Activated CD8-positive, alpha-beta T cell treated with anti-CD3 and anti-CD28 coated beads, Interleukin-2, amount 10 ng/mL, durations not matched to agents 7 days and 5 days (primary cell): ENCODE results near the gene SARDH. TPM values are rescaled to one million over a fixed set of nuclear protein-coding genes. Genes with fewer than 3 reads are reported as not detected.
"Not testable (repeated sequence)": the region's sequence is repeated elsewhere in the genome, so short reads cannot be mapped to it uniquely, and the experiment has no call there.

Experiments used
- ATAC-seq: fragments of 150-1000 bp; cut with Tn5 transposase; one replicate; pipeline ENCODE4 v1.10.0; 2021; ENCODE audit warnings: moderate library complexity
- CTCF ChIA-PET: fragments of 350-600 bp; sonication (Branson Sonifier 250); formaldehyde crosslinking; loops from one replicate; lab custom pipeline; 2021; ENCODE audit warnings: antibody characterized with exemption; lab: Charles Lee
- POLR2A ChIA-PET: fragments of 350-600 bp; sonication (Branson Sonifier 250); formaldehyde crosslinking; loops from one replicate; lab custom pipeline; 2021; ENCODE audit warnings: antibody characterized with exemption; lab: Charles Lee
- DNase-seq: peaks from one replicate; pipeline ENCODE4 v3.0.0-alpha.2; 2020
- H3K27ac Mint-ChIP-seq: one replicate; pipeline ENCODE4 v1.8.0; 2021; ENCODE audit warnings: mild to moderate bottlenecking, mixed read lengths
- H3K27me3 Mint-ChIP-seq: one replicate; pipeline ENCODE4 v1.8.0; 2021; ENCODE audit warnings: low read depth, mixed read lengths
- H3K36me3 Mint-ChIP-seq: one replicate; pipeline ENCODE4 v1.8.0; 2021; ENCODE audit warnings: low read depth, mixed read lengths
- H3K4me1 Mint-ChIP-seq: one replicate; pipeline ENCODE4 v1.8.0; 2021; ENCODE audit warnings: low read depth, mixed read lengths
- H3K4me3 Mint-ChIP-seq: one replicate; pipeline ENCODE4 v1.8.0; 2021; ENCODE audit warnings: mild to moderate bottlenecking, mixed read lengths
- H3K9me3 Mint-ChIP-seq: one replicate; pipeline ENCODE4 v1.8.0; 2022; ENCODE audit warnings: mixed read lengths; ENCODE audit not compliant: insufficient read depth
- total RNA-seq, 2 experiments: library from RNA; stranded (reverse); gene quantifications; one replicate each; pipeline ENCODE4 v1.2.3, GENCODE V29; 2021

SARDH gene
- total RNA-seq, 2 experiments from 2014 or later, result 3.0 to 3.4 TPM

DNA sequence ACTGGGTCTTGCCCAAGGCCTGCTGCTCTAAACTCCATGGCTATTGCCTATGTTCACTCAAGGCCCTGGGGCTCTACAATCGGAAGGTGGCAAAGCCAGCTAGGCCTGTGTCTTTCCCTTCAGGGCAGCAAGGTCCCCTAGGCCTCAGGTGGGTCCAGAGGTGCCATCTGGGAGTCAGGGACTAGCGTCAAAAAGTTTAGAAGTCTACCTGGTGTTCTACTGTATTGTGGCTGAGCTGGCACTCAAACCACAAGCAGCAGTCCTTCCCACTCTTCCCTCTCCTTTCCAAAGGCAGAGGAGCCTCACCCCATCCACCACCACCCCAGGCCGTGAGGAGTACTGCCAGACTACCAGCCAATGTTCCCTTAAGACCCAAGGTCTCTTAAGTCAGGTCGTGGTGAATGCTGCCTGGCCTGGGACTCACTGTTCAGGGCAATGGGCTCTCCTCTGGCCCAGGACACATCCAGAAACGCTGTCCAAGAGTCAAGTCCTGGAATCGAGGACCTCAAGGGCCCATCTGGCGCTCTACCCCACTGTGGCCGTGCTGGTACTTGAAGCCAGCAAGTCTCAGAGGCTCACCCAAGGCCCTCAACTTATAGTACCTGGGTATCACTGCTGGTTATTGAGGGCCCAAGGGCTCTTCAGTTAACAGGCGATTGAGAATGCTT, 13.0 kb upstream of the SARDH start:
- ChIA-PET CTCF (no interaction called here), POLR2A (no interaction called here)
- no peaks in the 10 kb centered on the region for H3K36me3 Mint-ChIP-seq
- H3K9me3 Mint-ChIP-seq, result no peaks in the 10 kb centered on the region
- peaks cover 54% of the 10 kb centered on the region for H3K27me3 Mint-ChIP-seq
- peaks cover 9% of the 10 kb centered on the region for H3K4me1 Mint-ChIP-seq
- DNase-seq, result no peak
- ATAC-seq, result no peak
- no peak overlapping the region for H3K4me3 Mint-ChIP-seq
- H3K27ac Mint-ChIP-seq, result no peak overlapping the region

- ChIA-PET POLR2A (no interaction called here), CTCF (no interaction called here)
- H3K4me3 Mint-ChIP-seq, result no peak overlapping the region
- ATAC-seq (no peak), DNase-seq (no peak)
- peaks cover 29% of the 10 kb centered on the region for H3K27me3 Mint-ChIP-seq
- no peak overlapping the region for H3K27ac Mint-ChIP-seq
- H3K4me1 Mint-ChIP-seq, result peaks cover 3% of the 10 kb centered on the region
- H3K36me3 Mint-ChIP-seq, result no peaks in the 10 kb centered on the region
- H3K9me3 Mint-ChIP-seq, result no peaks in the 10 kb centered on the region
These were observed 9.2 kb upstream of the SARDH start for GRCh38 chr9:133747309-133747708.

GRCh38 chr9:133744528-133744927, 6.4 kb upstream of the SARDH start:
- H3K4me3 Mint-ChIP-seq, result not testable (repeated sequence)

GRCh38 chr9:133742849-133743444, 4.8 kb upstream of the SARDH start:
- ChIA-PET CTCF (interaction anchor here (0.6 to 2.3 kb wide), 24 partner anchors 10 to 252 kb away, joined by 3 to 18 read pairs (median 4); no protein-coding TSS in a partner anchor), POLR2A (no interaction called here)
- no peaks in the 10 kb centered on the region for H3K36me3 Mint-ChIP-seq
- DNase-seq (peak; percentile 84), ATAC-seq (peak; percentile 82)
- no peak overlapping the region for H3K27ac Mint-ChIP-seq
- H3K27me3 Mint-ChIP-seq, result peaks cover 11% of the 10 kb centered on the region
- H3K4me3 Mint-ChIP-seq, result no peak overlapping the region
- no peaks in the 10 kb centered on the region for H3K9me3 Mint-ChIP-seq
- peaks cover 11% of the 10 kb centered on the region for H3K4me1 Mint-ChIP-seq

More at GRCh38 chr9:133744528-133744927, 6.4 kb upstream of the SARDH start:
- H3K4me1 Mint-ChIP-seq, H3K9me3 Mint-ChIP-seq, POLR2A ChIA-PET, H3K36me3 Mint-ChIP-seq, ATAC-seq, CTCF ChIA-PET, DNase-seq, H3K27ac Mint-ChIP-seq: not testable (repeated sequence)
- peaks cover 21% of the 10 kb centered on the region for H3K27me3 Mint-ChIP-seq

- POLR2A ChIA-PET, result no interaction called here
- CTCF ChIA-PET, result interaction anchor here (0.7 to 2.3 kb wide), 17 partner anchors 9 to 253 kb away, joined by 3 to 18 read pairs (median 4); no protein-coding TSS in a partner anchor
These were observed 4.1 kb upstream of the SARDH start for GRCh38 chr9:133742251-133742650.

DNA sequence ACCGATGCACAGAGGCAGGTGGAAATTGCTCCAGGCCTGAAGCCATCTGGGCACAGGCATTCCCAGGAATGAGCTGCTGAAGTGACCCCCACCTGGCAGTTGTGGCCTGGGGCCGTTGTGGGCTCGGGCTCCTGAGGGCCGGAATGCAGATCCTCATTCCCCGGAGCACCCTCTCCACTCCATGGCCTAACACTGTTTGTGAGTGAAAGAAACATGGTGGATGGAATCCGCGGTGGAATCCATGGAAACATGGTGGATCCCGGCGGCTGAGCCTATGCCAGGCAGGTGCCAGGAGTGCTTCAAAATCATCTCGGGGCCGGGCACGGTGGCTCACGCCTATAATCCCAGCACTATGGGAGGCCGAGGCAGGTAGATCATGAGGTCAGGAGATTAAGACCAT, 3.6 kb upstream of the SARDH start:
- POLR2A ChIA-PET, result no interaction called here
- Mint-ChIP-seq H3K27ac (no peak overlapping the region), H3K9me3 (no peaks in the 10 kb centered on the region), H3K4me3 (no peak overlapping the region), H3K27me3 (peaks cover 4% of the 10 kb centered on the region), H3K36me3 (no peaks in the 10 kb centered on the region), H3K4me1 (peaks cover 16% of the 10 kb centered on the region)
- ATAC-seq, result no peak
- no peak for DNase-seq
- CTCF ChIA-PET, result interaction anchor here (1.1 to 2.3 kb wide), 7 partner anchors 9 to 149 kb away, joined by 3 to 18 read pairs (median 7); no protein-coding TSS in a partner anchor

More at GRCh38 chr9:133742251-133742650, 4.1 kb upstream of the SARDH start:
- DNase-seq (no peak), ATAC-seq (no peak)
- Mint-ChIP-seq H3K36me3 (no peaks in the 10 kb centered on the region), H3K27ac (no peak overlapping the region), H3K4me3 (no peak overlapping the region), H3K9me3 (no peaks in the 10 kb centered on the region), H3K4me1 (peaks cover 16% of the 10 kb centered on the region), H3K27me3 (peaks cover 7% of the 10 kb centered on the region)

DNA sequence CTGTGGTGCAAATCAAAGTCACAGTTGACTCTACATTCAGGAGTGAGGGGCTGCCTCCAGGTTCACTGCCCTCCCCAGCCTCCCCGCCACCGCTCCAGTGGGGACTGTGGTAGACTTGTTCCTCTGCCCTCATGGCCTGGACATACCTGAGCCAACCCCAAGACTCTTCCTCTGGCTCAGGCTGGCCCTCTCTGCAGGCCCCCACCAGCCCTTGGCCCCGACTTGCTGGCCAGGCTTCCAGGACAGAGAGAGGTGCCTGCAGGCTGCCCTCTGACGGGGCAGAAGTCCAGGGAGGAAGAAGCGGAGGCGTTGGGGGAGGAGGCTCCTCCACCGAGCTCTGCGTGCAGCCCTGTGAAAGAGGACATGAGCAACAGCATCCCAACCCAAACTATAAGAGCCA, 2.8 kb upstream of the SARDH start:
- no peak for ATAC-seq
- Mint-ChIP-seq H3K4me3 (no peak overlapping the region), H3K36me3 (no peaks in the 10 kb centered on the region), H3K9me3 (no peaks in the 10 kb centered on the region), H3K27me3 (no peaks in the 10 kb centered on the region), H3K4me1 (peaks cover 16% of the 10 kb centered on the region), H3K27ac (no peak overlapping the region)
- ChIA-PET POLR2A (no interaction called here), CTCF (interaction anchor here (1.3 kb wide), 1 partner anchor 58 kb away, joined by 3 read pairs; no protein-coding TSS in a partner anchor)
- no peak for DNase-seq

- Mint-ChIP-seq H3K9me3 (no peaks in the 10 kb centered on the region), H3K36me3 (no peaks in the 10 kb centered on the region), H3K4me3 (no peak overlapping the region), H3K27ac (no peak overlapping the region), H3K4me1 (peaks cover 16% of the 10 kb centered on the region), H3K27me3 (no peaks in the 10 kb centered on the region)
- ChIA-PET CTCF (interaction anchor here (1.2 to 1.3 kb wide), 2 partner anchors 12 to 206 kb away, joined by 3 to 5 read pairs; no protein-coding TSS in a partner anchor), POLR2A (interaction anchor here (0.6 to 1.4 kb wide), 3 partner anchors 12 to 159 kb away, joined by 3 to 5 read pairs (median 4); no protein-coding TSS in a partner anchor)
- DNase-seq (no peak), ATAC-seq (no peak)
These were observed 1.5 kb upstream of the SARDH start for GRCh38 chr9:133739408-133740280.

GRCh38 chr9:133738640-133739225, 581 bp upstream of the SARDH start:
- Mint-ChIP-seq H3K27me3 (no peaks in the 10 kb centered on the region), H3K4me3 (no peak overlapping the region), H3K36me3 (no peaks in the 10 kb centered on the region), H3K4me1 (peaks cover 16% of the 10 kb centered on the region), H3K9me3 (no peaks in the 10 kb centered on the region), H3K27ac (no peak overlapping the region)
- POLR2A ChIA-PET, result interaction anchor here (0.6 to 1.4 kb wide), 4 partner anchors 12 to 158 kb away, joined by 3 to 5 read pairs (median 4); no protein-coding TSS in a partner anchor
- ATAC-seq (peak; percentile 3), DNase-seq (no peak)
- CTCF ChIA-PET, result interaction anchor here (1.2 to 1.3 kb wide), 2 partner anchors 11 to 205 kb away, joined by 4 to 5 read pairs; no protein-coding TSS in a partner anchor

DNA sequence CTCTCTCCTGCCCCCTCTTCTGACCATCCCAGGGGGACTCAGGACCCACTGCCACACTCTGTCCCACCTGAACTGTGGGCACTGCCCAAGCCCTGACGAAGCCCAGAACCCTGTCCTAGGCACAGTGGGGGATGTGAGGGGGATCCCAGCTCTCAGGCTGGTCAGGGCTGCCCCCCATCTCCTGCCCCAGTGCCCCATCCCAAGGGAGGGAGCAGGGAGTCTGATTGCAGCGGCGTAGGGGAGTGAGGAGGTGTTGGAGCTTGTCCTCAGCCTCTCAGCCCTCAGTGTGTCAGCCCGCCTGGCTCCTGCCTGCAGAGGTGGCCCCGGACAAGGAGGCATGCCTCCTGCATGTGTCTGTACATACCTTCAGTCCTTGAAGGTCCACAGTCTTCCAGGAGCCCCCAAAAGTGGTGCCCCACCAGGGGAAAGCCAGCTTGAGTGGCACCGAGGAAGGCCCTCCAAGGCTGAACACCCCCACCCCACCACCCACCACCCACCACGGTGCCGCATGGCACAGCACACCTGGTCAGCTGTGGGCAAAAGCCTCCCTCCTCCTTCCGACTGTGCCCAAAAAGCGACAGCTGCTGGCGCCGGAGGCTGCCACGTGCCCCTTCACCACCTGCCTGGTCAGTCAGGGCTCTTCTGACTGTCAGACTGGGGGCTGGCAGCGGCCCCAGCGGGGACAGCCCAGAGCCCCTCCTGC, 930 bp downstream of the SARDH start:
- ChIA-PET CTCF (no interaction called here), POLR2A (interaction anchor here (1.1 to 1.2 kb wide), 2 partner anchors 10 to 148 kb away, joined by 3 read pairs; no protein-coding TSS in a partner anchor)
- DNase-seq (no peak), ATAC-seq (no peak)
- Mint-ChIP-seq H3K4me1 (peaks cover 16% of the 10 kb centered on the region), H3K4me3 (no peak overlapping the region), H3K36me3 (no peaks in the 10 kb centered on the region), H3K27me3 (no peaks in the 10 kb centered on the region), H3K27ac (no peak overlapping the region), H3K9me3 (no peaks in the 10 kb centered on the region)
